Pancreas (tissue), 10 donors: ENCODE measurements around the gene NR6A1. TPM values are rescaled to one million over a fixed set of nuclear protein-coding genes. Genes with fewer than 3 reads are reported as not detected.
A peak's percentile ranks its signal among the peaks of the same experiment; 100 is the strongest.

Experiments used
- ATAC-seq, 4 donors: fragments of 200-7000 bp; cut with Tn5 transposase; one replicate each; pipeline versions ENCODE4 v1.8.0 to v1.9.1; 2020; ENCODE audit warnings: mild to moderate bottlenecking in 4 of 4, moderate library complexity in 4 of 4
- DNase-seq, 6 donors: peaks; one replicate each; pipeline ENCODE4 v3.0.0-alpha.2; 2020
- FAIRE-seq: peaks from 2 replicates; lab custom pipeline; 2012; peaks lifted over from hg19 to GRCh38; lab: Jason Lieb, UNC
- H3K27ac ChIP-seq, 4 donors: fragments of 200-600 bp; sonication (generic); 1 replicate in 3 of 4; 2 replicates in 1 of 4; pipeline versions ENCODE4 v1.5.0 to v1.8.0; 2020
- H3K27me3 ChIP-seq, 4 donors: fragments of 200-600 bp; one replicate each; pipeline ENCODE4 v1.8.0; 2021
- H3K36me3 ChIP-seq, 3 donors: fragments of 200-600 bp; sonication (generic) in 1 of 3; one replicate each; pipeline versions ENCODE4 v1.5.0 to v1.8.0; 2020 to 2021
- H3K4me1 ChIP-seq, 3 donors: fragments of 200-600 bp; one replicate each; pipeline ENCODE4 v1.8.0; 2021
- H3K4me3 ChIP-seq, 4 donors: fragments of 200-600 bp; sonication (generic) in 2 of 4; one replicate each; pipeline versions ENCODE4 v1.5.0 to v1.8.0; 2020 to 2021
- H3K9me3 ChIP-seq, 4 donors: fragments of 200-600 bp; one replicate each; pipeline ENCODE4 v1.8.0; 2021
- CTCF ChIP-seq, 4 donors: fragments of 200-600 bp; sonication (generic) in 3 of 4; IDR thresholded peaks; one replicate each; pipeline versions ENCODE4 v1.5.0 to v1.8.0; 2021; ENCODE audit warnings: antibody characterized with exemption in 4 of 4
- WGBS, 2 donors: extraction: QIAGEN DNeasy Blood & Tissue Kit; methylation state at CpG; one replicate each; pipeline ENCODE4 v1.1.7; 2013; 5-methylcytosine and 5-hydroxymethylcytosine counted together
- intact Hi-C, 3 donors: fragments of 100-400 bp; cut with DNase I; formaldehyde crosslinking; loops; one replicate each; pipeline versions ENCODE4 v1.11.1 to v1.14.2; 2022
- polyA plus RNA-seq, 2 donors: library from polyadenylated mRNA; stranded (reverse); fragments of 200-250 nt; gene quantifications; one replicate each; pipeline ENCODE4 v1.2.3, GENCODE V29; 2013
- total RNA-seq, 6 donors: library from RNA; stranded (reverse); fragmentation: NEBNext Ultra II Directional in 4 of 6; extraction: Animal tissue kit (Norgen Biotek cat#: 25700) in 4 of 6; gene quantifications; one replicate each; pipeline versions ENCODE4 v1.2.1 to v1.2.4, GENCODE V29; 2021 to 2023
- donor health status: healthy with polysubstance abuse.
- donor health status: DM: no; HTN: no; CAD: no; lungs with moderate emphysema.
- donor health status: DM: no; HTN: no; CAD: no.
- donor health status: control.
- donor health status: control.
- donor health status: Bipolar disorder and iron deficiency.
- donor health status: DM: yes; HTN: yes; CAD: no.
- donor health status: DM: no; HTN: no; CAD: no.
- donor health status: DM: no; HTN: no; CAD: no.
- donor health status: DM: yes; HTN: yes; CAD: no.

NR6A1 gene
- total RNA-seq (1 to 10 TPM; 2.1 to 3.9 (median 2.5) TPM), polyA plus RNA-seq (1 to 10 TPM; 3.0 to 3.1 TPM)

GRCh38 chr9:124771021-124771866, at the start of gene NR6A1:
NR6A1 (minus strand) TSS chr9:124771311.
- DNase-seq (peak; percentile 96 to 98 (median 98)), FAIRE-seq (no peak), ATAC-seq (peak; percentile 88 to 95 (median 90))
- 0 to 1% methylated on average over 70 to 82 of the region's 82 CpGs for WGBS, 2 donors
- Histone ChIP-seq H3K9me3 (no peaks in the 10 kb centered on the region), H3K4me1 (peaks cover 0 to 13% (median 5%) of the 10 kb centered on the region in 3 donors), H3K27ac (peak within 1 kb of the TSS; percentile 74 to 84 (median 80)), H3K36me3 (no peaks in the 10 kb centered on the region), H3K4me3 (peak within 1 kb of the TSS; percentile 93 to 99 (median 96)), H3K27me3 (no peaks in the 10 kb centered on the region)
- TF ChIP-seq CTCF (IDR thresholded peaks at IDR 0.05) = no peak
- intact Hi-C loops = loop anchor here in 1 of 3 donors (10.0 kb wide), 1 partner anchor 604 kb away; no protein-coding TSS in a partner anchor

- no peak for FAIRE-seq
- peak overlapping the region; percentile 77 to 91 (median 84) for H3K27ac ChIP-seq
- intact Hi-C loops = no loop called here
- H3K27me3 ChIP-seq = no peaks in the 10 kb centered on the region
- WGBS, 2 donors = 26 to 27% methylated on average over 18 of the region's 18 CpGs
- H3K36me3 ChIP-seq = no peaks in the 10 kb centered on the region
- peak; percentile 88 to 91 (median 90) for ATAC-seq
- H3K4me1 ChIP-seq = peaks cover 6 to 25% (median 17%) of the 10 kb centered on the region in 3 donors
- DNase-seq = peak in 4 of 6 donors; percentile 78 to 87 (median 80)
- TF ChIP-seq CTCF (IDR thresholded peaks at IDR 0.05) = peak in 1 of 4 donors; percentile 12
- H3K9me3 ChIP-seq = no peaks in the 10 kb centered on the region
- H3K4me3 ChIP-seq = no peak overlapping the region
Observed at GRCh38 chr9:124818431-124819281, 47.5 kb upstream of the NR6A1 start.

- ATAC-seq (no peak), FAIRE-seq (no peak), DNase-seq (no peak)
- H3K27ac ChIP-seq = no peak overlapping the region
- WGBS, 2 donors = 92 to 93% methylated on average over 5 of the region's 5 CpGs
- H3K4me1 ChIP-seq = peaks cover 0 to 17% (median 15%) of the 10 kb centered on the region in 3 donors
- no peaks in the 10 kb centered on the region for H3K9me3 ChIP-seq
- no peaks in the 10 kb centered on the region for H3K36me3 ChIP-seq
- intact Hi-C loops = no loop called here
- no peak for TF ChIP-seq CTCF (IDR thresholded peaks at IDR 0.05)
- H3K27me3 ChIP-seq = no peaks in the 10 kb centered on the region
- H3K4me3 ChIP-seq = no peak overlapping the region
Observed at GRCh38 chr9:124815601-124816000, 44.5 kb upstream of the NR6A1 start.

- Histone ChIP-seq H3K36me3 (no peaks in the 10 kb centered on the region), H3K27ac (no peak overlapping the region)
- FAIRE-seq = no peak
Observed at GRCh38 chr9:124814164-124814535, 43.0 kb upstream of the NR6A1 start.

More at GRCh38 chr9:124814164-124814535, 43.0 kb upstream of the NR6A1 start:
- H3K27me3 ChIP-seq = no peaks in the 10 kb centered on the region
- no peaks in the 10 kb centered on the region for H3K9me3 ChIP-seq
- no peak for DNase-seq
- no peak for TF ChIP-seq CTCF (IDR thresholded peaks at IDR 0.05)
- WGBS, 2 donors = 84% methylated on average over 5 of the region's 5 CpGs
- intact Hi-C loops = no loop called here
- H3K4me1 ChIP-seq = peaks cover 0 to 11% (median 9%) of the 10 kb centered on the region in 3 donors
- no peak for ATAC-seq
- H3K4me3 ChIP-seq = no peak overlapping the region
